HG03439 (cell line): ENCODE measurements around the gene MYO9B.
"Not testable (repeated sequence)": the region's sequence is repeated elsewhere in the genome, so short reads cannot be mapped to it uniquely, and the experiment has no call there.

Experiments used
- ATAC-seq: cut with Tn5 transposase; IDR thresholded peaks from one replicate; pipeline ENCODE4 v1.9.1; 2021; ENCODE audit warnings: mild to moderate bottlenecking, moderate library complexity; ENCODE audit not compliant: unreplicated experiment

Gene MYO9B

GRCh38 chr19:17138052-17138846 is 62.7 kb downstream of the MYO9B start:
- not testable (repeated sequence) for ATAC-seq

- ATAC-seq: no peak
These were observed 63.5 kb downstream of the MYO9B start for GRCh38 chr19:17138937-17139598.

GRCh38 chr19:17144771-17145170 is 69.2 kb downstream of the MYO9B start:
- ATAC-seq: not testable (repeated sequence)

- no peak for ATAC-seq
These were observed 70.2 kb downstream of the MYO9B start for GRCh38 chr19:17145546-17146497.

- ATAC-seq: no peak
These were observed 72.6 kb downstream of the MYO9B start for GRCh38 chr19:17148130-17148529.

- ATAC-seq: no peak
These were observed 74.0 kb downstream of the MYO9B start for GRCh38 chr19:17149393-17150135.

GRCh38 chr19:17153996-17154395 is 78.4 kb downstream of the MYO9B start:
- ATAC-seq: no peak

GRCh38 chr19:17155251-17155650 is 79.7 kb downstream of the MYO9B start:
- ATAC-seq: no peak

GRCh38 chr19:17156296-17156946 is 80.8 kb downstream of the MYO9B start:
- ATAC-seq: no peak

GRCh38 chr19:17156947-17157302 is 81.3 kb downstream of the MYO9B start:
- ATAC-seq: no peak

- ATAC-seq: no peak
These were observed 83.0 kb downstream of the MYO9B start for GRCh38 chr19:17158584-17158983.

- ATAC-seq: no peak
These were observed 84.2 kb downstream of the MYO9B start for GRCh38 chr19:17159466-17160393.

- ATAC-seq: no peak
These were observed 85.3 kb downstream of the MYO9B start for GRCh38 chr19:17160908-17161307.

GRCh38 chr19:17162131-17162530 is 86.6 kb downstream of the MYO9B start:
- not testable (repeated sequence) for ATAC-seq

GRCh38 chr19:17162580-17162979 is 87.0 kb downstream of the MYO9B start:
- ATAC-seq: no peak

GRCh38 chr19:17163652-17164051 is 88.1 kb downstream of the MYO9B start:
- no peak for ATAC-seq

- no peak for ATAC-seq
These were observed 89.1 kb downstream of the MYO9B start for GRCh38 chr19:17164639-17165038.

GRCh38 chr19:17165715-17166114 is 90.1 kb downstream of the MYO9B start:
- no peak for ATAC-seq
